NK-92 (cell line): Measurements from ENCODE around the gene EPHA4.

Experiments used
- DNase-seq: peaks from one replicate; lab custom pipeline; 2025; ENCODE audit not compliant: unreplicated experiment; lab: John Stamatoyannopoulos, UW

Gene EPHA4

GRCh38 chr2:221448057-221448843 is 123.9 kb downstream of the EPHA4 start:
- DNase-seq = no peak

DNA sequence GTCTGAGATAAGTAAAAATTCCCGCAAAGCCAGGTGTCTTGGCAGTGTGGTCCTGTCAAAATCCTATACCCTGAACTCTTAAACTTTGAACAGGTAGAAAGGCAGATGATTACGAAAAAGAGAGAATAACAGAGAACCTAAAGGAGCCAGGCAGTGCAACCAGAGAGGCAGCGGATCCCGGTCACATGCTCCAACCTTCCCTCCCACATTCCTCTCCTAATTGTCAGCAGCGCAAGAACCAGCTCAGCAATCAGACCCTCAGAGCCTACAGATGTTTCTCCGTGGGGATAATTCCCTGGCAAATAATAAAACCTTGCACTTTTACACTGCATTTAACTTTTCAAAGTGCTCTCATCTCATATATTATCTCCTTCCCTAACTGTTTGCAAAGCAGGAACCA is 124.8 kb downstream of the EPHA4 start:
- DNase-seq = no peak

- no peak for DNase-seq
These were observed 126.0 kb downstream of the EPHA4 start for GRCh38 chr2:221446140-221446539.

GRCh38 chr2:221444106-221444505 is 128.0 kb downstream of the EPHA4 start:
- DNase-seq = no peak

DNA sequence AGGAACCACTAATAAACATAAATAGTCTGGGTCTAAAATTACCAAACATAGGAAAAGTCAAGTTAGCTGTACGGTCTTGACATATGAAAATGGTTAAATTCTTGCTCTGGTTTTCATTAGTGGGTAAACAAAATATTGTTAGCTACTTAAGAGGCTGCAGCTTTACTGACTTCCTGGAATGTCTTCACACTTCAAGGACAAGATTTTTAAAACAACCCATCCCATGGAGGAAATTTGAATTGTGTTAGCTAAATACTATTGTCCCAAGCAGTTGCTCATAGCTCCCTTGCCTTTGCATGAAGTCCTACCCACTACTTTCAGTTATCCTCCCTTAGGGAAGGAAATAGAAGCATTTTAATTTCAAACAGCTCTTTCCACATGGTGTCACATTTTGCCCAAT is 128.5 kb downstream of the EPHA4 start:
- no peak for DNase-seq

DNA sequence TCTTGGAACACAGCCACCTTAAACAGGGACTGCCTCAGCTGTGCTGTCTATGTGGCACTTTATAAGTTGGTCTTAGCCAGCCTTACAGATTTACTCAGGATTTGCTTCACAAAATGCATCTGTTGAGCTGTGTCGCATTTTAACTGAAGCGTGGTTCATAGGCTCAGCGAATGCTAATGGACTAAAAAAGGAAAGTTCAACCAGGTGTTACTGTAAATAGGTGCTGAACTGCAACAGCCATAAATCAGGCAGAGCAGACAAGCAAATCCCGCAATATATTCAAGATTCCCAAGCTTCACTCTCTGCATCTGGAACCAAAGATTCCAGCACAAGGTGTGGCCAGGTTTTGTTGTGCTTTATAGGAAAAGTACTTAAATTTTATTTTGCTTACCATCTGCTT is 130.0 kb downstream of the EPHA4 start:
- no peak for DNase-seq

- no peak for DNase-seq
These were observed 132.2 kb downstream of the EPHA4 start for GRCh38 chr2:221439761-221440479.

DNA sequence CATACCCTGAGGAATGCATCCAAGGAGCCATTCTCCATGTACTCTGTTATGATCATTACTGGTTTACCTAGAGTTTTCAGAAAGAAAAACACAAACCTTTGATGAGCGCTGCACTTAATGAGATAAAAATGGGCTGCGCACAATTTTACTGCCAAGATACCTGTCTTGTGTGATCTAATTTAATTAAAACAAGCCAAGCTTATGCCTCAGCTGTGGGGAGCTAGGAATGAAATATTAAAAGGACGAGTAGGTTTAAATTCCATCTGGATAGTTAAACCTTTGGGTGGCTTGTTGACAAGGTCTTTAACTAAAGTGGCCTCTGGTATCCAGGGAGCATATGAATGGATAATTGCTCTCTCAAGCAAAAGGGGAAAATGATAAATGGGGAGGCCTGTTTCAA is 135.0 kb downstream of the EPHA4 start:
- DNase-seq = no peak

- no peak for DNase-seq
These were observed 136.9 kb downstream of the EPHA4 start for GRCh38 chr2:221435171-221435570.

DNA sequence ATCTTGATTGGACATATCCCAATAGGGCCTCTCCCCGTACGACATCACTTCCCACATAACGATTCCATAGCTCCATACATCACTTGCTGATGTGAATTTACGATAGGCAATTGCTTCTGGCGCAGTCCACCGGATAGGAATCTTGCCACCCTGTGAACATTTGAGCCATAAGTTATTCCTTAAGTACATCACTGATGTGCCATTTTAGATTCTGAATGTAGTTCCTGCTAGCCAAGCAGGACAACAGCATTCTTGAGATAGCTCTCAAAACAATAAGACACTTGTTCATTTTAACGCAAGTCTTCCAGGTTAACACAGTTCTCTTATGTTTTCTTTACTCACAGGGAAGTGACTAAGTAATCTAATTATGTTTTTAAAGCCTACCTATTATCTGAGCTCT is 138.0 kb downstream of the EPHA4 start:
- DNase-seq = no peak

DNA sequence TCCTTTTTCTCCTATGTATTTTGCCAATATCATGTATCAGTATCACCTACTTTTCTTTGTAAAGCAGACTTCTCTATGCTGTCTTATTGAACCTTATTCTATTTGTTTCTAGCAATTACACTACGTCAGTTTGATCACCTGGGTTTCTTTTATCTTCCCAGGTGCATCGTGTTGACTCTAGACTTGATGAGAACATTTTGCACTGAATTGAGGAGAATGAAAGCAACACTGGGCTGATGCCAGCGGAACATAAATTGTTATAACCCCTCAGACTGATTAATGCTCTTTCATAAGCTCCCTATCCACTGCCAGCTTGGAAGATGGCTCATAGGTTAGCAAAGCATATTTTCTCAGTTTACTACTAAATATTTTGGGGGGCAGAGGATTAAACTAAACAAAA is 140.6 kb downstream of the EPHA4 start:
- DNase-seq = no peak

DNA sequence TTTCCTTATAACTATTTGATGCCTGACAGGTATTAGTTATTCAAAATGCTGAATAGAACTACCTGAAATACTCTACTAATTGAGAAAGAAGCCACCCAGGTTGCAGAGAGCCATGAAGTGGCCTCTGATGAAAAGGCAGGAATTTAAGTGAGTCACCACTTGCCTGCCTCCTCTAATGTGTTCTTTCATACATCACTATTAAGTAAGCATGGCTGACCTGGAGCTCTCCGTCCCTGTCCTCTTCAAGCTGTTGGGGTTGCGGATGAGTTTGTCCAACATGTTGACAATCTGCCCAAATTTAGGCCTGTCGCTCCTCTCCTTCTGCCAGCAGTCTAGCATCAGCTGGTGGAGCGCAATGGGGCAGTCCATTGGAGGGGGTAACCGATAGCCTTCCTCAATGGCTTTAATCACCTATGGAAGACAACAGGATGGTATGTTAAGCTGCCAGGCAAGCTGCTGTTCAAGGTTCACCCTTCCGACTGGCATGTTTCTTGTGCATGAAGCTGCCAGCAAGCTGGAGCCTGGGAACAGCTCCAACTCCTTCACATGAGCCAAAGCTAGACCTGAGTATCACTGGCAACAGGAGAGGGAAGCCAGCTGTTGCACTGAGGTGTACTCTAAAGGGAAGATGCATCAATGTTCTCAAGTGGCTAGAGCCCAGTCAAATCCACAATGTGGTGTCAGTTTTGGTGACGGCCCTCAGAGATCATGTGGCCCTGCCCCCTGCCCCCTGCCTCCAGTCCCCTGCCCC is 142.2 kb downstream of the EPHA4 start:
- DNase-seq = no peak

- DNase-seq = no peak
These were observed 143.2 kb downstream of the EPHA4 start for GRCh38 chr2:221428896-221429295.

GRCh38 chr2:221426929-221427328 is 145.2 kb downstream of the EPHA4 start:
- no peak for DNase-seq

DNA sequence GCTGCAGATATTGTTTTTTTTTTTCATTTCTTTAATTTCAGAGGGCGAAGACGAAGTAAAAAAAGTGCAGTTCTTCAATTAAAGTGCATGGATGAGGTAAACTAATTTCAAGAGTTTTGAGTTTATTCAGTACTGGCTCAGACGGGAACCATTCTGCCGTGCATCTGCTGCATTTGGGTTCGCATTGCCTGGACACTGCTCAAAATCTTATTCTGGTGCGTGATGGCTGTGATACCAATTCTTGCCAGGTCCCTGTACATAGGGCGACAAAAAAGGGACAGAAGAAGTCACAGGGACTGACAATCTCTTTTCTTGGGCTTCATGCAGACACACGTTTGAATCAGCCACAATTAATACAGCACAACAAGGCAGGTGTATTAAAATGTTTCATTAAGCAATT is 146.2 kb downstream of the EPHA4 start:
- no peak for DNase-seq

- no peak for DNase-seq
These were observed 146.8 kb downstream of the EPHA4 start for GRCh38 chr2:221425353-221425752.

- DNase-seq = no peak
These were observed 148.8 kb downstream of the EPHA4 start for GRCh38 chr2:221423210-221423804.

DNA sequence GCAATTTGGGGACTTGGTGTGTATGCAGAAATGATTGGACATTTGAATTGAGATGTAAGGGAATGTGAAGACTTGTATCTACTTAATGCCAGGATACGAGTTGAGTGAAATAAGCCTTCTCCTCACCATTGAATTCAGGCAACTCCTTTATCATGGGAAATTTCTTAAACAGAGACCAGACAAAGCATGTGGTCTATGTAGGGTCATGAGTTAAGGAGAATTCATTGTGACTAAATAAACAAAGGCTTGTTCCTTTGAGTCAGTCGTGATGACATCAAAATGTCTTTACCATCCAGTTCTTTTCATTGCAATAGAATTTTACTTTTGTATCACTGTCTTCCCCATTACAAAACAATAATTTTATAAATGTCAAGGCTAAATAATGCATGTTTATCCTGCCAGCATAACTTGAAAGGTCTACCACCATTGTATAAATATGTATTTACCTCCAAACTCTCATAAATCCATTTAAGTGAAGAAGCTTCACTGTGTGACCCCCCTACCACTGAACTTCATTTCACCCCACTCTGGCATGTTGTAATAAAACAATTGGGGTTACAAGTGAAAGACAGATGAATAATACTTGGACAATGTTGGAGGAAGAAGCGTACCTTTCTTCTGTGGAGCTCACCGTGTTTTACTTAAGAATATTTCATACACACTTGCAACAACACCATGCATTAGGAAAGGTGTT is 149.4 kb downstream of the EPHA4 start:
- DNase-seq = no peak

GRCh38 chr2:221420245-221420644 is 151.9 kb downstream of the EPHA4 start:
- no peak for DNase-seq

GRCh38 chr2:221415789-221416188 is 156.3 kb downstream of the EPHA4 start:
- DNase-seq = no peak

GRCh38 chr2:221412978-221413377 is 159.1 kb downstream of the EPHA4 start:
- no peak for DNase-seq
